Ectodermal cell (in vitro differentiated cells): ENCODE measurements around the gene TPSAB1.
"Not testable (repeated sequence)": the region's sequence is repeated elsewhere in the genome, so short reads cannot be mapped to it uniquely, and the experiment has no call there.

ENCODE experiments used
- H3K27ac ChIP-seq: 2 replicates; pipeline ENCODE4 v1.7.0; 2013; ENCODE audit warnings: mild to moderate bottlenecking, low read depth, low read length; ENCODE audit not compliant: insufficient read depth, poor library complexity, severe bottlenecking
- H3K27me3 ChIP-seq: 2 replicates; pipeline ENCODE4 v1.7.0; 2013; ENCODE audit warnings: mild to moderate bottlenecking, low read length; ENCODE audit not compliant: insufficient read depth, control insufficient read depth, poor library complexity, severe bottlenecking
- H3K36me3 ChIP-seq: one replicate; pipeline ENCODE4 v1.7.0; 2013; ENCODE audit warnings: low read length; ENCODE audit not compliant: control insufficient read depth, insufficient read depth
- H3K4me1 ChIP-seq: one replicate; pipeline ENCODE4 v1.7.0; 2013; ENCODE audit warnings: low read length; ENCODE audit not compliant: control insufficient read depth, insufficient read depth
- H3K4me3 ChIP-seq: 2 replicates; pipeline ENCODE4 v1.7.0; 2013; ENCODE audit warnings: low read depth, low read length, control low read depth; ENCODE audit not compliant: insufficient read depth
- H3K9me3 ChIP-seq: 2 replicates; pipeline ENCODE4 v1.7.0; 2013; ENCODE audit warnings: mild to moderate bottlenecking, low read length, moderate library complexity; ENCODE audit not compliant: control insufficient read depth
- WGBS, 2 experiments: methylation state at CpG; one replicate each; pipeline ENCODE4 v1.1.7; 2013; ENCODE audit warnings: missing lambda C conversion rate in 2 of 2; 5-methylcytosine and 5-hydroxymethylcytosine counted together

TPSAB1 gene

GRCh38 chr16:1198194-1198593 lies 42.3 kb upstream of the TPSAB1 start:
- Histone ChIP-seq H3K36me3 (no peaks in the 10 kb centered on the region), H3K27me3 (no peaks in the 10 kb centered on the region), H3K4me1 (peaks cover under 1% of the 10 kb centered on the region), H3K27ac (no peak overlapping the region), H3K9me3 (no peaks in the 10 kb centered on the region), H3K4me3 (no peak overlapping the region)
- WGBS, 2 experiments, result 91 to 92% methylated on average over 18 of the region's 18 CpGs

GRCh38 chr16:1198671-1199346 lies 41.7 kb upstream of the TPSAB1 start:
- not testable (repeated sequence) for H3K27ac ChIP-seq, H3K9me3 ChIP-seq, H3K27me3 ChIP-seq, H3K4me1 ChIP-seq, H3K36me3 ChIP-seq, H3K4me3 ChIP-seq
- WGBS, 2 experiments, result 88 to 90% methylated on average over 30 to 35 of the region's 44 CpGs

GRCh38 chr16:1199347-1200013 lies 41.0 kb upstream of the TPSAB1 start:
- Histone ChIP-seq H3K4me1 (no peaks in the 10 kb centered on the region), H3K9me3 (no peaks in the 10 kb centered on the region), H3K4me3 (no peak overlapping the region), H3K27ac (no peak overlapping the region), H3K27me3 (no peaks in the 10 kb centered on the region), H3K36me3 (peaks cover 6% of the 10 kb centered on the region)
- WGBS, 2 experiments, result 88 to 90% methylated on average over 10 of the region's 19 CpGs

GRCh38 chr16:1200014-1200627 lies 40.4 kb upstream of the TPSAB1 start:
- Histone ChIP-seq H3K27me3 (no peaks in the 10 kb centered on the region), H3K27ac (no peak overlapping the region), H3K4me3 (no peak overlapping the region), H3K36me3 (peaks cover 6% of the 10 kb centered on the region), H3K9me3 (no peaks in the 10 kb centered on the region), H3K4me1 (no peaks in the 10 kb centered on the region)
- WGBS, 2 experiments, result 96% methylated on average over 38 of the region's 38 CpGs

GRCh38 chr16:1201444-1201843 lies 39.1 kb upstream of the TPSAB1 start:
- no peaks in the 10 kb centered on the region for H3K27me3 ChIP-seq
- peaks cover 6% of the 10 kb centered on the region for H3K36me3 ChIP-seq
- no peak overlapping the region for H3K27ac ChIP-seq
- 94 to 95% methylated on average over 25 of the region's 25 CpGs for WGBS, 2 experiments
- no peaks in the 10 kb centered on the region for H3K9me3 ChIP-seq
- H3K4me1 ChIP-seq, result no peaks in the 10 kb centered on the region
- H3K4me3 ChIP-seq, result no peak overlapping the region

- Histone ChIP-seq H3K9me3 (no peaks in the 10 kb centered on the region), H3K4me1 (no peaks in the 10 kb centered on the region), H3K4me3 (no peak overlapping the region), H3K27ac (no peak overlapping the region), H3K27me3 (no peaks in the 10 kb centered on the region), H3K36me3 (peaks cover 6% of the 10 kb centered on the region)
- WGBS, 2 experiments, result 96 to 97% methylated on average over 18 of the region's 18 CpGs
Observed at GRCh38 chr16:1202274-1202673, 38.2 kb upstream of the TPSAB1 start.

GRCh38 chr16:1204933-1205332 lies 35.6 kb upstream of the TPSAB1 start:
- Histone ChIP-seq H3K4me3 (no peak overlapping the region), H3K27ac (no peak overlapping the region), H3K4me1 (no peaks in the 10 kb centered on the region), H3K9me3 (no peaks in the 10 kb centered on the region), H3K27me3 (no peaks in the 10 kb centered on the region), H3K36me3 (peaks cover 6% of the 10 kb centered on the region)
- 92% methylated on average over 17 to 19 of the region's 21 CpGs for WGBS, 2 experiments

GRCh38 chr16:1206326-1206725 lies 34.2 kb upstream of the TPSAB1 start:
- Histone ChIP-seq H3K36me3 (peaks cover 6% of the 10 kb centered on the region), H3K27me3 (no peaks in the 10 kb centered on the region), H3K9me3 (no peaks in the 10 kb centered on the region), H3K4me1 (no peaks in the 10 kb centered on the region), H3K4me3 (no peak overlapping the region), H3K27ac (no peak overlapping the region)
- 86 to 88% methylated on average over 9 of the region's 9 CpGs for WGBS, 2 experiments

GRCh38 chr16:1206786-1207185 lies 33.7 kb upstream of the TPSAB1 start:
- peaks cover 6% of the 10 kb centered on the region for H3K36me3 ChIP-seq
- no peaks in the 10 kb centered on the region for H3K4me1 ChIP-seq
- 92 to 94% methylated on average over 14 to 16 of the region's 16 CpGs for WGBS, 2 experiments

GRCh38 chr16:1208239-1208830 lies 32.2 kb upstream of the TPSAB1 start:
- Histone ChIP-seq H3K27ac (no peak overlapping the region), H3K9me3 (no peaks in the 10 kb centered on the region), H3K27me3 (no peaks in the 10 kb centered on the region), H3K4me3 (no peak overlapping the region), H3K36me3 (peaks cover 10% of the 10 kb centered on the region), H3K4me1 (no peaks in the 10 kb centered on the region)
- 95% methylated on average over 22 of the region's 22 CpGs for WGBS, 2 experiments

More at GRCh38 chr16:1206786-1207185, 33.7 kb upstream of the TPSAB1 start:
- Histone ChIP-seq H3K27ac (no peak overlapping the region), H3K9me3 (no peaks in the 10 kb centered on the region), H3K4me3 (no peak overlapping the region), H3K27me3 (no peaks in the 10 kb centered on the region)
